Measurements from ENCODE around the gene CDT1. TPM values are rescaled to one million over a fixed set of nuclear protein-coding genes. Genes with fewer than 3 reads are reported as not detected.
A peak's percentile ranks its signal among the peaks of the same experiment; 100 is the strongest.

The CDT1 gene
- total RNA-seq, 1 experiment from 2014 or later = 160 TPM

GRCh38 chr16:88778541-88779065 is 25.0 kb upstream of the CDT1 start:
- H3K27ac ChIP-seq (ENCODE audit: low read depth, low read length) = no peak overlapping the region; the same call in 1 of the 2 replicates
- H3K79me2 ChIP-seq (ENCODE audit: insufficient read depth, low read length) = peaks cover 99% of the 10 kb centered on the region
- no peak overlapping the region for H3K9ac ChIP-seq (ENCODE audit: low read length)
- no peaks in the 10 kb centered on the region for H3K27me3 ChIP-seq (ENCODE audit: insufficient read depth, low read length)
- intact Hi-C loops (cut with micrococcal nuclease) = no loop called here
- H3K36me3 ChIP-seq (ENCODE audit: control insufficient read depth in 1 of 2, insufficient read depth in 2 of 2, low read length in 2 of 2) = peaks cover 0 to 7% of the 10 kb centered on the region in 2 experiments; a peak in 1 of 4 replicates
- H3K9me2 ChIP-seq (ENCODE audit: insufficient read depth) = no peaks in the 10 kb centered on the region
- H2AFZ ChIP-seq (ENCODE audit: low read depth, low read length, poor library complexity, severe bottlenecking) = no peak overlapping the region
- no peak for ATAC-seq
- ChIA-PET POLR2A (no interaction called here), RAD21 (ENCODE audit: low non-redundant PET in 1 of 2, low total read pairs in 2 of 2, uncharacterized antibody in 2 of 2, unreplicated experiment in 2 of 2) (no interaction called here), CTCF (no interaction called here)
- DNase-seq (ENCODE audit: low read depth, low spot score) = no peak
- no TSS peak for BruUV-seq (replicated peaks)
- H4K20me1 ChIP-seq (ENCODE audit: insufficient read depth) = peaks cover 11% of the 10 kb centered on the region; the same call in 1 of the 2 replicates
- no peak overlapping the region for H3K4me3 ChIP-seq (replicated peaks in 1 of 2; ENCODE audit: low read depth in 1 of 2, low read length in 2 of 2)
- H3K4me2 ChIP-seq (ENCODE audit: low read length) = no peak overlapping the region
- no peaks in the 10 kb centered on the region for H3K9me3 ChIP-seq (ENCODE audit: control insufficient read depth in 1 of 2, insufficient read depth in 1 of 2, low read depth in 1 of 2, low read length in 2 of 2)
- H3K4me1 ChIP-seq (ENCODE audit: control insufficient read depth in 1 of 2, insufficient read depth in 2 of 2, low read length in 2 of 2) = peaks cover 50 to 61% of the 10 kb centered on the region in 2 experiments
- TF ChIP-seq ELF1 (IDR thresholded peaks at IDR 0.05; ENCODE audit: borderline replicate concordance, low read depth) = no peak

GRCh38 chr16:88779406-88780141 is 24.0 kb upstream of the CDT1 start:
- no peak overlapping the region for H3K4me2 ChIP-seq (ENCODE audit: low read length)
- POLR2A ChIA-PET = interaction anchor here (0.6 to 4.3 kb wide), 2 partner anchors 9 to 42 kb away, joined by 3 to 22 read pairs; no protein-coding TSS in a partner anchor
- H3K9ac ChIP-seq (ENCODE audit: low read length) = peak overlapping the region; percentile 94; the same call in 1 of the 2 replicates
- RAD21 ChIA-PET (ENCODE audit: low non-redundant PET in 1 of 2, low total read pairs in 2 of 2, uncharacterized antibody in 2 of 2, unreplicated experiment in 2 of 2) = no interaction called here
- H3K27me3 ChIP-seq (ENCODE audit: insufficient read depth, low read length) = no peaks in the 10 kb centered on the region
- H3K9me2 ChIP-seq (ENCODE audit: insufficient read depth) = no peaks in the 10 kb centered on the region
- peaks cover 40 to 56% of the 10 kb centered on the region in 2 experiments for H3K4me1 ChIP-seq (ENCODE audit: control insufficient read depth in 1 of 2, insufficient read depth in 2 of 2, low read length in 2 of 2)
- no peaks in the 10 kb centered on the region for H3K9me3 ChIP-seq (ENCODE audit: control insufficient read depth in 1 of 2, insufficient read depth in 1 of 2, low read depth in 1 of 2, low read length in 2 of 2)
- no peak overlapping the region for H2AFZ ChIP-seq (ENCODE audit: low read depth, low read length, poor library complexity, severe bottlenecking)
- H3K79me2 ChIP-seq (ENCODE audit: insufficient read depth, low read length) = peaks cover 99% of the 10 kb centered on the region
- intact Hi-C loops (cut with micrococcal nuclease) = no loop called here
- CTCF ChIA-PET = interaction anchor here (8.9 kb wide), 1 partner anchor 42 kb away, joined by 59 read pairs; no protein-coding TSS in a partner anchor
- H4K20me1 ChIP-seq (ENCODE audit: insufficient read depth) = peaks cover 11% of the 10 kb centered on the region; the same call in 1 of the 2 replicates
- DNase-seq (ENCODE audit: low read depth, low spot score) (no peak), ATAC-seq (no peak)
- no TSS peak for BruUV-seq (replicated peaks)
- H3K36me3 ChIP-seq (ENCODE audit: control insufficient read depth in 1 of 2, insufficient read depth in 2 of 2, low read length in 2 of 2) = peaks cover 0 to 7% of the 10 kb centered on the region in 2 experiments; a peak in 1 of 4 replicates
- H3K4me3 ChIP-seq (replicated peaks in 1 of 2; ENCODE audit: low read depth in 1 of 2, low read length in 2 of 2) = no peak overlapping the region
- no peak overlapping the region; the same call in 1 of the 2 replicates for H3K27ac ChIP-seq (ENCODE audit: low read depth, low read length)
- TF ChIP-seq SIN3A (IDR thresholded peaks at IDR 0.05; ENCODE audit: low read depth) (no peak), ZFX (IDR thresholded peaks at IDR 0.05) (no peak), MAX (IDR thresholded peaks at IDR 0.05) (no peak), ZBTB33 (IDR thresholded peaks at IDR 0.05; ENCODE audit: extremely low read depth, insufficient replicate concordance, low read length) (no peak), TCF7L2 (IDR thresholded peaks at IDR 0.05; ENCODE audit: borderline replicate concordance, extremely low read depth, insufficient read depth, insufficient read length) (no peak), POLR2AphosphoS5 (IDR thresholded peaks at IDR 0.05; ENCODE audit: low read depth, low read length) (no peak), CBX3 (IDR thresholded peaks at IDR 0.05; ENCODE audit: low read depth) (no peak), CTCF (IDR thresholded peaks at IDR 0.05 in 2 of 3, conservative IDR thresholded peaks at IDR 0.05 in 1 of 3; ENCODE audit: borderline replicate concordance in 1 of 3, insufficient read depth in 1 of 3, low read depth in 2 of 3, low read length in 2 of 3) (no peak), JUND (IDR thresholded peaks at IDR 0.05) (no peak)
